GM23248 (cell line): ENCODE measurements around the gene NAA10.

Experiments
- EZH2 ChIP-seq: fragments of 200-600 bp; sonication (generic); IDR thresholded peaks from 2 replicates; pipeline ENCODE4 v1.6.1; 2018; ENCODE audit warnings: antibody characterized with exemption, mild to moderate bottlenecking; ENCODE audit not compliant: insufficient read depth, poor library complexity, severe bottlenecking
- EZH2phosphoT487 ChIP-seq: fragments of 200-600 bp; sonication (generic); IDR thresholded peaks from 2 replicates; pipeline ENCODE4 v1.6.1; 2018; ENCODE audit warnings: antibody characterized with exemption, moderate library complexity, mild to moderate bottlenecking, low read depth; ENCODE audit not compliant: insufficient read depth

DNA sequence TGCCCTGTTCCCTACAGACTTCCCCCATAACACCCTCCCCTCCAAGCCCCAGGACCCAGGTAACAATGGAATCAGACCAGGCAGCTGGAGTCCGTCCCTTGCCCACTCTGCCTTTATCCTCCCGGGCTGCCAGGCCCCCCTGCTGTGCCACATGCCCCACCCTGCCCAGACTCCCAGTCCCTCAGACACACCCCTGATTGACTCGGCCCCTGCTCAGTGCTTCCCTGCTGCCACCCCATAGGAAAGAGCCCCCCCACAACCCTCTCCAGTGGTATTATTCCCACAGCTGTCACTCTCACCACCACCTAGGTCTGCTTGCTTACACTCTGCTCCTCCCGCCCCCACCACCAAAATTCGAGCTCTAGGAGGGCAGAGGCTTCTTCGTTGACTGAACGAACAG lies 4.7 kb upstream of the NAA10 start:
- no peak for TF ChIP-seq EZH2phosphoT487
- no peak for TF ChIP-seq EZH2
